SK-N-SH (cell line): ENCODE results near the gene ARID1B. TPM values are rescaled to one million over a fixed set of nuclear protein-coding genes. Genes with fewer than 3 reads are reported as not detected.

Source experiments
- CTCF ChIA-PET: fragments of 300-600, 350-600 bp; formaldehyde crosslinking; extraction: SDS; loops from one replicate; lab custom pipeline; 2021; lab: Yijun Ruan, JAX
- POLR2A ChIA-PET: fragments of 350-600 bp; sonication (Branson Sonifier 250); formaldehyde crosslinking; extraction: SDS; loops from one replicate; lab custom pipeline; 2020; ENCODE audit warnings: antibody characterized with exemption, inconsistent platforms; lab: Yijun Ruan, JAX
- DNase-seq: peaks from one replicate; pipeline ENCODE4 v3.0.0; 2012
- H2AFZ ChIP-seq: fragments of 200-600 bp; sonication (generic); 2 replicates; pipeline ENCODE4 v1.8.1; 2016; ENCODE audit warnings: antibody characterized with exemption, mild to moderate bottlenecking, low read depth
- H3F3A ChIP-seq: fragments of 200-600 bp; sonication (generic); replicated peaks from 2 replicates; pipeline ENCODE3; 2016; ENCODE audit warnings: antibody characterized with exemption, mild to moderate bottlenecking; ENCODE audit not compliant: insufficient read depth
- H3K27ac ChIP-seq, 2 experiments: fragments of 200-500 bp in 1 of 2; fragments of 200-600 bp in 1 of 2; sonication (Bioruptor generic) in 1 of 2; sonication (generic), shearing (Covaris generic) in 1 of 2; 2 replicates each; pipeline versions ENCODE4 v1.5.1 to v1.6.1; 2014 to 2016; ENCODE audit warnings: low read depth in 2 of 2, inconsistent platforms in 1 of 2, low read length in 1 of 2, mild to moderate bottlenecking in 1 of 2, mixed read lengths in 1 of 2
- H3K27me3 ChIP-seq: fragments of 200-600 bp; sonication (generic), shearing (Covaris generic); 2 replicates; pipeline ENCODE4 v1.6.1; 2016; ENCODE audit warnings: mixed run types; ENCODE audit not compliant: insufficient read depth
- H3K36me3 ChIP-seq, 2 experiments: fragments of 200-500 bp in 1 of 2; fragments of 200-600 bp in 1 of 2; sonication (Bioruptor generic) in 1 of 2; sonication (generic) in 1 of 2; replicated peaks in 1 of 2; 2 replicates each; pipeline versions ENCODE3 to v1.5.1; 2014 to 2016; ENCODE audit warnings: low read length in 1 of 2, mild to moderate bottlenecking in 1 of 2; ENCODE audit not compliant: insufficient read depth in 2 of 2, control insufficient read depth in 1 of 2
- H3K4me1 ChIP-seq, 2 experiments: fragments of 200-500 bp in 1 of 2; fragments of 200-600 bp in 1 of 2; sonication (Bioruptor generic) in 1 of 2; sonication (generic), shearing (Covaris generic) in 1 of 2; 2 replicates each; pipeline versions ENCODE4 v1.5.1 to v1.6.1; 2014 to 2016; ENCODE audit warnings: low read depth in 1 of 2, low read length in 1 of 2, mixed run types in 1 of 2; ENCODE audit not compliant: insufficient read depth in 2 of 2, control insufficient read depth in 1 of 2
- H3K4me2 ChIP-seq: fragments of 200-600 bp; sonication (generic), shearing (Covaris generic); 2 replicates; pipeline ENCODE4 v1.6.1; 2017; ENCODE audit warnings: mixed run types
- H3K4me3 ChIP-seq, 2 experiments: fragments of 200-500 bp in 1 of 2; fragments of 200-600 bp in 1 of 2; sonication (Bioruptor generic) in 1 of 2; sonication (generic), shearing (Covaris generic) in 1 of 2; 2 replicates each; pipeline versions ENCODE4 v1.5.1 to v1.8.1; 2014 to 2016; ENCODE audit warnings: low read depth in 2 of 2, inconsistent platforms in 1 of 2, low read length in 1 of 2, mild to moderate bottlenecking in 1 of 2, mixed read lengths in 1 of 2, moderate library complexity in 1 of 2
- H3K79me2 ChIP-seq: fragments of 200-600 bp; sonication (generic); 2 replicates; pipeline ENCODE4 v1.8.1; 2017; ENCODE audit warnings: mild to moderate bottlenecking; ENCODE audit not compliant: insufficient read depth
- H3K9ac ChIP-seq: fragments of 200-600 bp; sonication (generic); 2 replicates; pipeline ENCODE4 v1.6.1; 2017; ENCODE audit warnings: mixed run types
- H3K9me2 ChIP-seq: fragments of 200-600 bp; sonication (generic); 2 replicates; pipeline ENCODE4 v1.6.1; 2017; ENCODE audit warnings: mixed run types
- H3K9me3 ChIP-seq: fragments of 200-600 bp; sonication (generic); 2 replicates; pipeline ENCODE4 v1.6.1; 2017; ENCODE audit warnings: mixed run types, mild to moderate bottlenecking, moderate library complexity
- H4K20me1 ChIP-seq: fragments of 200-600 bp; sonication (generic); 2 replicates; pipeline ENCODE4 v1.6.1; 2017; ENCODE audit warnings: mild to moderate bottlenecking, mixed run types; ENCODE audit not compliant: insufficient read depth
- EP300 ChIP-seq, 2 experiments: IDR thresholded peaks; 2 replicates each; pipeline versions ENCODE4 v1.4.0 to v1.6.1; 2012; ENCODE audit warnings: borderline replicate concordance in 1 of 2, low read depth in 1 of 2, low read length in 1 of 2
- FOXJ3 ChIP-seq: sonication (generic); formaldehyde crosslinking; IDR thresholded peaks from 2 replicates; pipeline ENCODE4 v1.5.1; 2020; ENCODE audit warnings: mild to moderate bottlenecking, missing genetic modification reagents
- MEF2A ChIP-seq: IDR thresholded peaks from 2 replicates; pipeline ENCODE4 v1.4.0; 2012; ENCODE audit warnings: low read depth, borderline replicate concordance
- MXI1 ChIP-seq: IDR thresholded peaks from 2 replicates; pipeline ENCODE4 v1.6.1; 2012; ENCODE audit warnings: mild to moderate bottlenecking, low read depth, low read length, improper control_type of control experiment
- POLR2AphosphoS5 ChIP-seq: IDR thresholded peaks from 2 replicates; pipeline ENCODE4 v1.6.1; 2012; ENCODE audit warnings: low read depth, low read length
- REST ChIP-seq: IDR thresholded peaks from 2 replicates; pipeline ENCODE4 v1.6.1; 2012; ENCODE audit warnings: mild to moderate bottlenecking, low read depth, low read length, moderate library complexity
- TCF12 ChIP-seq: IDR thresholded peaks from 2 replicates; pipeline ENCODE4 v1.4.0; 2012
- ZBTB33 ChIP-seq: IDR thresholded peaks from 2 replicates; pipeline ENCODE4 v1.4.0; 2012; ENCODE audit warnings: low read depth, borderline replicate concordance
- WGBS: methylation state at CpG from one replicate; pipeline ENCODE4 v1.1.6; 2017; ENCODE audit warnings: low lambda C conversion rate; 5-methylcytosine and 5-hydroxymethylcytosine counted together
- polyA plus RNA-seq, 3 experiments: library from polyadenylated mRNA; depleted of rRNA; stranded (reverse); fragments of >200 nt; gene quantifications; 2 replicates each; pipeline ENCODE4 v1.2.3, GENCODE V29; 2012

Gene ARID1B
- polyA plus RNA-seq, 1 of the 3 experiments (the other 2 are of a cell fraction), result 13.6 TPM

GRCh38 chr6:156826290-156826955 is 49.2 kb downstream of the ARID1B start (continued):
- no peak for TF ChIP-seq REST
- TF ChIP-seq, all 33 proteins: peak for 0

- H3K9me3 ChIP-seq, result no peaks in the 10 kb centered on the region
- H3K79me2 ChIP-seq, result peaks cover 91% of the 10 kb centered on the region
- peak overlapping the region; percentile 70; the same call in 1 of the 2 replicates for H3K9ac ChIP-seq
- 28% methylated on average over 4 of the region's 4 CpGs for WGBS
- no peaks in the 10 kb centered on the region for H3K9me2 ChIP-seq
- peaks cover 75% of the 10 kb centered on the region for H4K20me1 ChIP-seq
- ChIA-PET CTCF (interaction anchor here (1.0 kb wide), 1 partner anchor 336 kb away, joined by 3 read pairs; no protein-coding TSS in a partner anchor), POLR2A (interaction anchor here (0.8 kb wide), 1 partner anchor 50 kb away, joined by 5 read pairs; the partner anchor contains the start of gene ARID1B)
- DNase-seq, result peak; percentile 73
- H3K36me3 ChIP-seq, result peaks cover 5 to 18% of the 10 kb centered on the region in 2 experiments
- peaks cover 27% of the 10 kb centered on the region for H3F3A ChIP-seq
- H3K4me2 ChIP-seq, result peak overlapping the region; percentile 77; the same call in 1 of the 2 replicates
- H2AFZ ChIP-seq, result no peak overlapping the region
- no peak overlapping the region for H3K4me3 ChIP-seq
- no peaks in the 10 kb centered on the region for H3K27me3 ChIP-seq
- H3K27ac ChIP-seq, result peak overlapping the region; percentile 63 to 98
- TF ChIP-seq EP300 (IDR thresholded peaks at IDR 0.05; ENCODE audit: borderline replicate concordance in 1 of 2, low read depth in 1 of 2, low read length in 1 of 2), result peak in 1 of 2 experiments; percentile 32; a peak in 1 of 4 replicates
- 0 out of 2 replicates have a peak, but pooled peaks have one; percentile 1 for TF ChIP-seq MEF2A
- no peak for TF ChIP-seq ZBTB33
- peak; percentile 42; the same call in 1 of the 2 replicates for TF ChIP-seq TCF12
- no peak for TF ChIP-seq POLR2AphosphoS5
- peak; percentile 51; the same call in 1 of the 2 replicates for TF ChIP-seq FOXJ3
- peak; percentile 92 for TF ChIP-seq MXI1
- H3K4me1 ChIP-seq, result peaks cover 49 to 50% of the 10 kb centered on the region in 2 experiments; a peak in 3 of 4 replicates
Measured at GRCh38 chr6:156827382-156827781, 50.2 kb downstream of the ARID1B start.
